ENCODE results near the gene POLR1G. TPM values are rescaled to one million over a fixed set of nuclear protein-coding genes. Genes with fewer than 3 reads are reported as not detected.

The POLR1G gene
- total RNA-seq, 4 donors from 2014 or later = 0.88 to 10.7 (median 2.5) TPM

DNA sequence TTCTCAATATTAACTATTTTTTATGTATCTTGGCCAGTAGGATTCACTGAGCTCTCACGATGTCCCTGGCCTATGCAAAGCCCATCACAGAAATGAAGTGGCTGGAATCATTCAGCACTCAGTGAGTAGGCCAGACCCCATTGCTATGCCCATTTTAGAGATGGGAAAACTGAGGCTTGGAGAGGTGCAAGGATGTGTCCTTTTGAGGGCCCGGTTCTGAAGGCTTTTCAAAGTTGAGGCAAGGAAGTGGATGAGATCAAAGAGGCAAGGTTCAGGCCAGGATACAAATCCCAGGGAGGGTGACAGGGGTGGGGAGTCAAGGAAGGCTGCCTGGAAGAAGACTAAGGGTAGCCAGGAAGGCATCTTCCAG is 35.9 kb downstream of the POLR1G start:
- peak overlapping the region; percentile 69 to 94 (median 78) for H3K27ac ChIP-seq
- no peak for TF ChIP-seq POLR2A (IDR thresholded peaks at IDR 0.05)
- TF ChIP-seq, protein P1, sequence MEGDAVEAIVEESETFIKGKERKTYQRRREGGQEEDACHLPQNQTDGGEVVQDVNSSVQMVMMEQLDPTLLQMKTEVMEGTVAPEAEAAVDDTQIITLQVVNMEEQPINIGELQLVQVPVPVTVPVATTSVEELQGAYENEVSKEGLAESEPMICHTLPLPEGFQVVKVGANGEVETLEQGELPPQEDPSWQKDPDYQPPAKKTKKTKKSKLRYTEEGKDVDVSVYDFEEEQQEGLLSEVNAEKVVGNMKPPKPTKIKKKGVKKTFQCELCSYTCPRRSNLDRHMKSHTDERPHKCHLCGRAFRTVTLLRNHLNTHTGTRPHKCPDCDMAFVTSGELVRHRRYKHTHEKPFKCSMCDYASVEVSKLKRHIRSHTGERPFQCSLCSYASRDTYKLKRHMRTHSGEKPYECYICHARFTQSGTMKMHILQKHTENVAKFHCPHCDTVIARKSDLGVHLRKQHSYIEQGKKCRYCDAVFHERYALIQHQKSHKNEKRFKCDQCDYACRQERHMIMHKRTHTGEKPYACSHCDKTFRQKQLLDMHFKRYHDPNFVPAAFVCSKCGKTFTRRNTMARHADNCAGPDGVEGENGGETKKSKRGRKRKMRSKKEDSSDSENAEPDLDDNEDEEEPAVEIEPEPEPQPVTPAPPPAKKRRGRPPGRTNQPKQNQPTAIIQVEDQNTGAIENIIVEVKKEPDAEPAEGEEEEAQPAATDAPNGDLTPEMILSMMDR (IDR thresholded peaks at IDR 0.05) = no peak
- no peaks in the 10 kb centered on the region for H3K36me3 ChIP-seq
- no peak overlapping the region for H3K4me3 ChIP-seq
- peaks cover 3 to 26% (median 7%) of the 10 kb centered on the region in 4 donors for H3K4me1 ChIP-seq
- H3K9me3 ChIP-seq = no peaks in the 10 kb centered on the region
- no peaks in the 10 kb centered on the region for H3K27me3 ChIP-seq
- DNase-seq = no peak

GRCh38 chr19:45442778-45443461 is 36.5 kb downstream of the POLR1G start:
- peaks cover 3 to 28% (median 7%) of the 10 kb centered on the region in 4 donors for H3K4me1 ChIP-seq

DNA sequence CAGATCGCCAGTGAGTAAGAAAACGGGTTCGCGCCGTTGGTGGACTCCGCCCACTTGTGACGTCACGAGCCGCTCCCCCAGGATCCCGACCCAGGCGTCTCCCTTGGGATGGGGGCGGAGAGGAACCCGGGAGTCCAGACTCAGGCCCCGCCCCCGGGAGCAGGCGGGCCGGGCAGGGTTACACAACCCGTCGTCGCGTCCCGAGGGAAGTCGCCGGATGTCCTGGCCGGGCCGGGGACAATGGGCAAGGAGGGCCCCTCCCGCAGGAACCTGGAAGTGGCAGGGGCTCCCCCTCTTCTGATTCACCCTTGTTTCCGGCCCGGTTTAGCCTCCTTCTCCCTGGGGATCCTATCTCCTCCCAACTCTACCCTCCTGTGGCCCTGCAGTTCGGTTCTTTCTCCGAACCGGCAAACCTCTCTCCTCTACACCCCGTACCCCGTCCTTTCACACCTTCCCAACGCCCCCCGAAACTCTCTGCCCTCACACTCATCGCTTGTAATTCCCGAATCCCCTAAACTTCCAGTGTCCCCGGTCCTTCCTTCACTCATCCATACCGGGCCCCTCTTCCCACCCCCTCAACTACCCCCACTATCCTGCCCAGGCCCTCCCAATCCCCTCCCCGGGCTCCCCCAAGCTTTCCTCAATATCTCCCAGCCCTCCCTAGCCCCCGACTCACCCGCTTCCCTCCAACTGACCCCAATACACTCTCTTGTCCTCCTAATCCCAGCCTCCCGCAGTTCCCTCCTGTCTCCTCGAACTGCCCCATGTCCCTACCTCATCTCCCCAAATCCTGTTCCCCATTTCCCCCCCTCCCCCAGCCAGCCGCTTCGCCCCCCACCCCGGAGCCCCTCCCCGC is 37.2 kb downstream of the POLR1G start:
- TF ChIP-seq, protein P1 (IDR thresholded peaks at IDR 0.05) = no peak
- TF ChIP-seq POLR2A (IDR thresholded peaks at IDR 0.05) = peak; percentile 43 to 73

More at GRCh38 chr19:45442778-45443461, 36.5 kb downstream of the POLR1G start:
- TF ChIP-seq, protein P1 (IDR thresholded peaks at IDR 0.05) = no peak
- no peak for TF ChIP-seq POLR2A (IDR thresholded peaks at IDR 0.05)
- Histone ChIP-seq H3K27me3 (no peaks in the 10 kb centered on the region), H3K27ac (peak overlapping the region; percentile 69 to 94 (median 78)), H3K4me3 (peak overlapping the region; percentile 29 to 57 (median 54)), H3K9me3 (no peaks in the 10 kb centered on the region), H3K36me3 (no peaks in the 10 kb centered on the region)
- DNase-seq = peak in 2 of 3 donors; percentile 69 to 78

GRCh38 chr19:45444318-45445041 is 38.0 kb downstream of the POLR1G start:
- Histone ChIP-seq H3K4me3 (peak overlapping the region; percentile 29 to 57 (median 54)), H3K4me1 (peaks cover 8 to 43% (median 12%) of the 10 kb centered on the region in 4 donors)

More for the DNA sequence above, 37.2 kb downstream of the POLR1G start:
- no peaks in the 10 kb centered on the region for H3K27me3 ChIP-seq
- no peaks in the 10 kb centered on the region for H3K36me3 ChIP-seq
- DNase-seq = peak; percentile 78 to 99 (median 97)
- peak overlapping the region; percentile 69 to 94 (median 78) for H3K27ac ChIP-seq
- H3K9me3 ChIP-seq = no peaks in the 10 kb centered on the region
- H3K4me3 ChIP-seq = peak overlapping the region; percentile 29 to 57 (median 54)
- peaks cover 5 to 35% (median 8%) of the 10 kb centered on the region in 4 donors for H3K4me1 ChIP-seq

More at GRCh38 chr19:45444318-45445041, 38.0 kb downstream of the POLR1G start:
- H3K36me3 ChIP-seq = no peaks in the 10 kb centered on the region
- H3K9me3 ChIP-seq = no peaks in the 10 kb centered on the region
- TF ChIP-seq POLR2A (IDR thresholded peaks at IDR 0.05) = peak in 1 of 2 donors; percentile 33
- TF ChIP-seq, protein P1 (IDR thresholded peaks at IDR 0.05) = peak in 1 of 6 experiments; percentile 9
- H3K27ac ChIP-seq = peak overlapping the region; percentile 69 to 94 (median 78)
- no peaks in the 10 kb centered on the region for H3K27me3 ChIP-seq
- peak; percentile 90 to 97 (median 95) for DNase-seq

Data from Peyer's patch (tissue), 4 donors.